K562 (cell line): ENCODE measurements around the gene GPATCH2. TPM values are rescaled to one million over a fixed set of nuclear protein-coding genes. Genes with fewer than 3 reads are reported as not detected.

Experiments used
- ATAC-seq: fragments of 200-7000 bp; cut with Tn5 transposase; 3 replicates; pipeline ENCODE4 v1.9.1; 2020; ENCODE audit warnings: moderate library complexity
- BruUV-seq: library from RNA; stranded (reverse); fragments of 400-500 nt; replicated peaks from 2 replicates; lab custom pipeline; 2021; lab: Mats Ljungman, UMichigan
- CTCF ChIA-PET: fragments of 300-600 bp; formaldehyde crosslinking; extraction: SDS; loops from one replicate; lab custom pipeline; 2021; ENCODE audit warnings: low intra/inter-chr PET ratio; lab: Yijun Ruan, JAX
- POLR2A ChIA-PET: fragments of 300-600, 350-650 bp; sonication (Branson Sonifier 250); formaldehyde crosslinking; extraction: SDS; loops from one replicate; lab custom pipeline; 2021; ENCODE audit warnings: antibody characterized with exemption, inconsistent platforms; lab: Yijun Ruan, JAX
- DNase-seq, 4 experiments: peaks; one replicate each; pipeline versions ENCODE4 v3.0.0 to v3.0.0-alpha.2; 2011 to 2018; ENCODE audit warnings: low spot score in 3 of 4, mixed read lengths in 3 of 4; ENCODE audit errors: extremely low read depth in 1 of 4
- FAIRE-seq: peaks from 2 replicates; lab custom pipeline; 2011; peaks lifted over from hg19 to GRCh38; lab: Jason Lieb, UNC
- H2AFZ ChIP-seq: 2 replicates; pipeline ENCODE4 v1.6.0; 2011; ENCODE audit warnings: low read depth, low read length, control low read depth, inconsistent platforms
- H3K27ac ChIP-seq: fragments of 200-600 bp; 3 replicates; pipeline ENCODE4 v1.8.0; 2011; ENCODE audit warnings: low read depth, mild to moderate bottlenecking, control low read depth, inconsistent platforms, low read length, moderate library complexity, mixed read lengths; ENCODE audit errors: extremely low read depth
- H3K27me3 ChIP-seq, 2 experiments: fragments of 300-600 bp in 1 of 2; 2 replicates in 1 of 2; 3 replicates in 1 of 2; pipeline versions ENCODE4 v1.6.0 to v1.8.0; 2011; ENCODE audit warnings: inconsistent platforms in 2 of 2, low read length in 2 of 2, mild to moderate bottlenecking in 1 of 2, mixed read lengths in 1 of 2, moderate library complexity in 1 of 2; ENCODE audit not compliant: control insufficient read depth in 2 of 2, insufficient read depth in 2 of 2
- H3K36me3 ChIP-seq: fragments of 300-600 bp; 3 replicates; pipeline ENCODE4 v1.8.0; 2011; ENCODE audit warnings: mild to moderate bottlenecking, low read length, inconsistent platforms; ENCODE audit not compliant: control insufficient read depth, insufficient read depth
- H3K4me1 ChIP-seq, 2 experiments: fragments of 200-600 bp in 1 of 2; replicated peaks in 1 of 2; 2 replicates in 1 of 2; 3 replicates in 1 of 2; pipeline versions ENCODE4 v1.5.1 to v1.8.0; 2011; ENCODE audit warnings: inconsistent platforms in 2 of 2, low read length in 2 of 2, mild to moderate bottlenecking in 1 of 2, mixed read lengths in 1 of 2, moderate library complexity in 1 of 2; ENCODE audit not compliant: control insufficient read depth in 2 of 2, insufficient read depth in 2 of 2
- H3K4me2 ChIP-seq: 2 replicates; pipeline ENCODE4 v1.6.1; 2011; ENCODE audit warnings: low read length, control low read depth, inconsistent platforms, mixed read lengths; ENCODE audit not compliant: insufficient read depth
- H3K4me3 ChIP-seq: fragments of 200-600 bp; sonication (generic), shearing (Covaris generic); 2 replicates; pipeline ENCODE4 v1.5.1; 2016; ENCODE audit warnings: control low read depth, inconsistent platforms
- H3K79me2 ChIP-seq: fragments of 200-600 bp; 3 replicates; pipeline ENCODE4 v1.8.0; 2011; ENCODE audit warnings: low read length, inconsistent platforms; ENCODE audit not compliant: control insufficient read depth, insufficient read depth
- H3K9ac ChIP-seq, 2 experiments: 2 replicates each; pipeline versions ENCODE4 v1.6.0 to v1.6.1; 2011; ENCODE audit warnings: low read depth in 2 of 2, low read length in 2 of 2, control low read depth in 1 of 2, inconsistent platforms in 1 of 2, mild to moderate bottlenecking in 1 of 2, mixed read lengths in 1 of 2; ENCODE audit not compliant: insufficient read depth in 1 of 2
- H3K9me1 ChIP-seq: one replicate; pipeline ENCODE4 v1.6.0; 2011; ENCODE audit warnings: inconsistent platforms, mild to moderate bottlenecking, low read length, moderate library complexity; ENCODE audit not compliant: control insufficient read depth, insufficient read depth
- H3K9me3 ChIP-seq: replicated peaks from 2 replicates; pipeline ENCODE4 v1.5.1; 2011; ENCODE audit warnings: low read depth, low read length, inconsistent platforms; ENCODE audit not compliant: control insufficient read depth, insufficient read depth
- H4K20me1 ChIP-seq: replicated peaks from 2 replicates; pipeline ENCODE4 v1.6.1; 2011; ENCODE audit warnings: low read length, inconsistent platforms, mixed read lengths; ENCODE audit not compliant: control insufficient read depth, insufficient read depth
- FOS ChIP-seq: IDR thresholded peaks from 3 replicates; pipeline ENCODE4 v1.6.1; 2011; ENCODE audit not compliant: insufficient read length; ENCODE audit errors: extremely low read depth
- ZBED1 ChIP-seq: IDR thresholded peaks from 2 replicates; pipeline ENCODE4 v1.6.1; 2014
- ZC3H8 ChIP-seq: fragments of 450-650 bp; IDR thresholded peaks from 2 replicates; pipeline ENCODE4 v1.6.1; 2017
- WGBS: fragments of 100-300 bp; shearing (Covaris generic); methylation state at CpG from one replicate; pipeline ENCODE4 v1.1.6; 2016; ENCODE audit warnings: low coverage, mixed read lengths; ENCODE audit not compliant: insufficient coverage; ENCODE audit errors: missing lambda C conversion rate; 5-methylcytosine and 5-hydroxymethylcytosine counted together
- in situ Hi-C: fragments of 300-500 bp; cut with MboI; formaldehyde crosslinking; loops from 4 replicates; pipeline ENCODE4 v1.15.0; 2018; ENCODE audit warnings: inconsistent platforms, mixed read lengths
- intact Hi-C: fragments of 100-400 bp; cut with micrococcal nuclease; formaldehyde crosslinking; loops from 2 replicates; pipeline ENCODE4 v1.14.2; 2022
- polyA plus RNA-seq, 8 experiments: library from polyadenylated mRNA; depleted of rRNA in 4 of 8; stranded (reverse) in 5 of 8; unstranded in 3 of 8; fragments of >200 nt; fragmentation: Nextera tagmentation in 2 of 8; fragmentation: Illumina TruSeq in 1 of 8; extraction: Ambion mirVana in 2 of 8; extraction: Trizol in 1 of 8; gene quantifications; 2 replicates each; pipeline versions ENCODE4 v1.2.1 to v1.2.3, GENCODE V29; 2011 to 2014; ENCODE audit warnings: inconsistent platforms in 1 of 8, missing spikeins in 1 of 8
- total RNA-seq, 7 experiments: library from RNA; depleted of rRNA in 6 of 7; stranded (reverse); fragments of >200 nt in 6 of 7; fragmentation: Illumina TruSeq in 2 of 7; extraction: Trizol in 2 of 7; gene quantifications; 2 replicates each; pipeline versions ENCODE4 v1.2.1 to v1.2.3, GENCODE V29; 2011 to 2021; ENCODE audit warnings: low replicate concordance in 1 of 7
- TF ChIP-seq, protein P1 (sequence below): fragments of 250-450 bp; sonication (Bioruptor Pico); IDR thresholded peaks from 2 replicates; pipeline ENCODE4 v1.4.0; 2020; ENCODE audit warnings: mild to moderate bottlenecking, moderate library complexity
- TF ChIP-seq, protein P2 (sequence below): fragments of 450-650 bp; IDR thresholded peaks from 2 replicates; pipeline ENCODE4 v1.6.1; 2017; ENCODE audit warnings: antibody characterized with exemption, mild to moderate bottlenecking
- TF ChIP-seq, protein P3 (sequence below): sonication (generic); formaldehyde crosslinking; IDR thresholded peaks from 2 replicates; pipeline ENCODE4 v1.5.0; 2020; ENCODE audit warnings: missing genetic modification reagents

The GPATCH2 gene
- total and polyA plus RNA-seq, 9 of the 15 experiments (the other 6 are each of a cell fraction or from before 2014, with no cell fraction given) = 0.38 to 2.0 (median 0.55) TPM

DNA sequence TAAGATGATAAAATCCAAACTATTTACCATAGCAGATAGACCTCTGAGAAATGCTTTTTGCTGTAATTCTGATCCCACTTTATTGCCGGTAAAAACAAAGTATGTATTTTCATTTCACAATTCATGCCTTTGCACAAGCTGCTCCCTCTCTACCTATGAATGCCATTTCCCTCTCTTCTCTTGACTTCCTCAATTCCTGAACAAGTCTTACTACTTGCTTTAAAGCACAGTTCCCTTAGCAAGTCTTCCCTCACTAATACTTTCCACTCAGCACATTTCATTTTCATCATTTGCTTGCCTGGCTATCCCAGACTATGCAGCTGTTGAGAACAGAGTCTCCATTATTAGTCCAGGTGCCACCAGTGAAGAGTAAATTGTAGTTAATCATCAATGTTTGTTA is 13.8 kb downstream of the GPATCH2 start:
- H3K4me1 ChIP-seq = no peaks in the 10 kb centered on the region
- H3K9ac ChIP-seq = no peak overlapping the region
- no peaks in the 10 kb centered on the region for H3K9me3 ChIP-seq
- H3K4me3 ChIP-seq = no peak overlapping the region
- no peaks in the 10 kb centered on the region for H3K79me2 ChIP-seq
- in situ Hi-C loops (no loop called here), intact Hi-C loops (no loop called here)
- 10% methylated on average over 1 of the region's 1 CpG for WGBS
- H3K36me3 ChIP-seq = no peaks in the 10 kb centered on the region
- H3K27me3 ChIP-seq = no peaks in the 10 kb centered on the region
- H4K20me1 ChIP-seq = no peaks in the 10 kb centered on the region
- POLR2A ChIA-PET = no interaction called here
- FAIRE-seq = no peak
- H3K9me1 ChIP-seq = no peaks in the 10 kb centered on the region
- BruUV-seq = no TSS peak
- CTCF ChIA-PET = no interaction called here
- no peak overlapping the region for H3K27ac ChIP-seq
- no peak for ATAC-seq
- no peak for DNase-seq
- TF ChIP-seq, protein P1, sequence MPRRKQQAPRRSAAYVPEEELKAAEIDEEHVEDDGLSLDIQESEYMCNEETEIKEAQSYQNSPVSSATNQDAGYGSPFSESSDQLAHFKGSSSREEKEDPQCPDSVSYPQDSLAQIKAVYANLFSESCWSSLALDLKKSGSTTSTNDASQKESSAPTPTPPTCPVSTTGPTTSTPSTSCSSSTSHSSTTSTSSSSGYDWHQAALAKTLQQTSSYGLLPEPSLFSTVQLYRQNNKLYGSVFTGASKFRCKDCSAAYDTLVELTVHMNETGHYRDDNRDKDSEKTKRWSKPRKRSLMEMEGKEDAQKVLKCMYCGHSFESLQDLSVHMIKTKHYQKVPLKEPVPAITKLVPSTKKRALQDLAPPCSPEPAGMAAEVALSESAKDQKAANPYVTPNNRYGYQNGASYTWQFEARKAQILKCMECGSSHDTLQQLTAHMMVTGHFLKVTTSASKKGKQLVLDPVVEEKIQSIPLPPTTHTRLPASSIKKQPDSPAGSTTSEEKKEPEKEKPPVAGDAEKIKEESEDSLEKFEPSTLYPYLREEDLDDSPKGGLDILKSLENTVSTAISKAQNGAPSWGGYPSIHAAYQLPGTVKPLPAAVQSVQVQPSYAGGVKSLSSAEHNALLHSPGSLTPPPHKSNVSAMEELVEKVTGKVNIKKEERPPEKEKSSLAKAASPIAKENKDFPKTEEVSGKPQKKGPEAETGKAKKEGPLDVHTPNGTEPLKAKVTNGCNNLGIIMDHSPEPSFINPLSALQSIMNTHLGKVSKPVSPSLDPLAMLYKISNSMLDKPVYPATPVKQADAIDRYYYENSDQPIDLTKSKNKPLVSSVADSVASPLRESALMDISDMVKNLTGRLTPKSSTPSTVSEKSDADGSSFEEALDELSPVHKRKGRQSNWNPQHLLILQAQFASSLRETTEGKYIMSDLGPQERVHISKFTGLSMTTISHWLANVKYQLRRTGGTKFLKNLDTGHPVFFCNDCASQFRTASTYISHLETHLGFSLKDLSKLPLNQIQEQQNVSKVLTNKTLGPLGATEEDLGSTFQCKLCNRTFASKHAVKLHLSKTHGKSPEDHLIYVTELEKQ (CRISPR knock-in tag) = no peak
- no peak for TF ChIP-seq ZBED1
- no peak for TF ChIP-seq ZC3H8
- TF ChIP-seq, protein P2, sequence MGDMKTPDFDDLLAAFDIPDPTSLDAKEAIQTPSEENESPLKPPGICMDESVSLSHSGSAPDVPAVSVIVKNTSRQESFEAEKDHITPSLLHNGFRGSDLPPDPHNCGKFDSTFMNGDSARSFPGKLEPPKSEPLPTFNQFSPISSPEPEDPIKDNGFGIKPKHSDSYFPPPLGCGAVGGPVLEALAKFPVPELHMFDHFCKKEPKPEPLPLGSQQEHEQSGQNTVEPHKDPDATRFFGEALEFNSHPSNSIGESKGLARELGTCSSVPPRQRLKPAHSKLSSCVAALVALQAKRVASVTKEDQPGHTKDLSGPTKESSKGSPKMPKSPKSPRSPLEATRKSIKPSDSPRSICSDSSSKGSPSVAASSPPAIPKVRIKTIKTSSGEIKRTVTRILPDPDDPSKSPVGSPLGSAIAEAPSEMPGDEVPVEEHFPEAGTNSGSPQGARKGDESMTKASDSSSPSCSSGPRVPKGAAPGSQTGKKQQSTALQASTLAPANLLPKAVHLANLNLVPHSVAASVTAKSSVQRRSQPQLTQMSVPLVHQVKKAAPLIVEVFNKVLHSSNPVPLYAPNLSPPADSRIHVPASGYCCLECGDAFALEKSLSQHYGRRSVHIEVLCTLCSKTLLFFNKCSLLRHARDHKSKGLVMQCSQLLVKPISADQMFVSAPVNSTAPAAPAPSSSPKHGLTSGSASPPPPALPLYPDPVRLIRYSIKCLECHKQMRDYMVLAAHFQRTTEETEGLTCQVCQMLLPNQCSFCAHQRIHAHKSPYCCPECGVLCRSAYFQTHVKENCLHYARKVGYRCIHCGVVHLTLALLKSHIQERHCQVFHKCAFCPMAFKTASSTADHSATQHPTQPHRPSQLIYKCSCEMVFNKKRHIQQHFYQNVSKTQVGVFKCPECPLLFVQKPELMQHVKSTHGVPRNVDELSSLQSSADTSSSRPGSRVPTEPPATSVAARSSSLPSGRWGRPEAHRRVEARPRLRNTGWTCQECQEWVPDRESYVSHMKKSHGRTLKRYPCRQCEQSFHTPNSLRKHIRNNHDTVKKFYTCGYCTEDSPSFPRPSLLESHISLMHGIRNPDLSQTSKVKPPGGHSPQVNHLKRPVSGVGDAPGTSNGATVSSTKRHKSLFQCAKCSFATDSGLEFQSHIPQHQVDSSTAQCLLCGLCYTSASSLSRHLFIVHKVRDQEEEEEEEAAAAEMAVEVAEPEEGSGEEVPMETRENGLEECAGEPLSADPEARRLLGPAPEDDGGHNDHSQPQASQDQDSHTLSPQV = no peak
- no peak for TF ChIP-seq FOS
- TF ChIP-seq, protein P3, sequence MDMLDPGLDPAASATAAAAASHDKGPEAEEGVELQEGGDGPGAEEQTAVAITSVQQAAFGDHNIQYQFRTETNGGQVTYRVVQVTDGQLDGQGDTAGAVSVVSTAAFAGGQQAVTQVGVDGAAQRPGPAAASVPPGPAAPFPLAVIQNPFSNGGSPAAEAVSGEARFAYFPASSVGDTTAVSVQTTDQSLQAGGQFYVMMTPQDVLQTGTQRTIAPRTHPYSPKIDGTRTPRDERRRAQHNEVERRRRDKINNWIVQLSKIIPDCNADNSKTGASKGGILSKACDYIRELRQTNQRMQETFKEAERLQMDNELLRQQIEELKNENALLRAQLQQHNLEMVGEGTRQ (CRISPR knock-in tag) = no peak
- TF ChIP-seq, all 486 proteins: peak for 0
- H3K4me2 ChIP-seq = no peak overlapping the region
- no peak overlapping the region for H2AFZ ChIP-seq
